Liver (tissue), 9 donors: Measurements from ENCODE around the gene CRB2. TPM values are rescaled to one million over a fixed set of nuclear protein-coding genes. Genes with fewer than 3 reads are reported as not detected.

Experiments
- DNase-seq: peaks from one replicate; pipeline ENCODE4 v3.0.0-alpha.2; 2017; ENCODE audit warnings: low spot score
- H3K27ac ChIP-seq, 2 donors: one replicate each; pipeline ENCODE4 v1.7.0; 2013; ENCODE audit warnings: inconsistent platforms in 2 of 2, low read length in 2 of 2, control low read depth in 1 of 2, low read depth in 1 of 2, mild to moderate bottlenecking in 1 of 2
- H3K27me3 ChIP-seq, 4 donors: one replicate each; pipeline versions ENCODE4 v1.6.1 to v1.7.0; 2013; ENCODE audit warnings: low read length in 3 of 4, inconsistent platforms in 1 of 4, mild to moderate bottlenecking in 1 of 4, moderate library complexity in 1 of 4; ENCODE audit not compliant: control insufficient read depth in 4 of 4, insufficient read depth in 4 of 4
- H3K36me3 ChIP-seq, 4 donors: one replicate each; pipeline versions ENCODE4 v1.6.1 to v1.7.0; 2013; ENCODE audit warnings: low read length in 3 of 4, mild to moderate bottlenecking in 3 of 4, low read depth in 1 of 4, moderate library complexity in 1 of 4; ENCODE audit not compliant: control insufficient read depth in 4 of 4, insufficient read depth in 3 of 4
- H3K4me1 ChIP-seq, 4 donors: one replicate each; pipeline versions ENCODE4 v1.6.1 to v1.7.0; 2013; ENCODE audit warnings: low read length in 3 of 4, mild to moderate bottlenecking in 3 of 4, moderate library complexity in 1 of 4; ENCODE audit not compliant: control insufficient read depth in 4 of 4, insufficient read depth in 4 of 4
- H3K4me3 ChIP-seq, 3 donors: one replicate each; pipeline versions ENCODE4 v1.6.1 to v1.7.0; 2013; ENCODE audit warnings: low read length in 3 of 3, control low read depth in 1 of 3, low read depth in 1 of 3, mild to moderate bottlenecking in 1 of 3
- H3K9ac ChIP-seq, 2 donors: one replicate each; pipeline ENCODE4 v1.7.0; 2013; ENCODE audit warnings: low read length in 2 of 2, mild to moderate bottlenecking in 2 of 2, moderate library complexity in 2 of 2, control low read depth in 1 of 2, low read depth in 1 of 2
- H3K9me3 ChIP-seq, 4 donors: one replicate each; pipeline versions ENCODE4 v1.6.1 to v1.7.0; 2013; ENCODE audit warnings: low read length in 3 of 4; ENCODE audit not compliant: control insufficient read depth in 4 of 4
- EGR1 ChIP-seq, 2 donors: IDR thresholded peaks; 2 replicates each; pipeline ENCODE4 v1.6.1; 2016 to 2018; ENCODE audit warnings: antibody characterized with exemption in 2 of 2, low read depth in 2 of 2
- FOXA1 ChIP-seq: IDR thresholded peaks from 2 replicates; pipeline ENCODE4 v1.6.1; 2016; ENCODE audit warnings: antibody characterized with exemption
- FOXA2 ChIP-seq: IDR thresholded peaks from 2 replicates; pipeline ENCODE4 v1.6.1; 2016; ENCODE audit warnings: antibody characterized with exemption
- GABPA ChIP-seq, 2 donors: IDR thresholded peaks in 1 of 2; conservative IDR thresholded peaks in 1 of 2; 2 replicates each; pipeline ENCODE4 v1.6.1; 2016; ENCODE audit warnings: antibody characterized with exemption in 2 of 2, mild to moderate bottlenecking in 1 of 2, moderate library complexity in 1 of 2
- HNF4G ChIP-seq: IDR thresholded peaks from 2 replicates; pipeline ENCODE4 v1.6.1; 2016; ENCODE audit warnings: antibody characterized with exemption
- JUND ChIP-seq, 2 donors: IDR thresholded peaks; 2 replicates each; pipeline ENCODE4 v1.6.1; 2016; ENCODE audit warnings: antibody characterized with exemption in 2 of 2
- NR2F2 ChIP-seq: IDR thresholded peaks from 2 replicates; pipeline ENCODE4 v1.6.1; 2016; ENCODE audit warnings: antibody characterized with exemption
- RAD21 ChIP-seq, 2 donors: IDR thresholded peaks; 2 replicates each; pipeline ENCODE4 v1.6.1; 2016; ENCODE audit warnings: antibody characterized with exemption in 2 of 2, mild to moderate bottlenecking in 2 of 2
- RXRA ChIP-seq, 2 donors: IDR thresholded peaks; 2 replicates each; pipeline ENCODE4 v1.6.1; 2017 to 2018; ENCODE audit warnings: antibody characterized with exemption in 2 of 2, mild to moderate bottlenecking in 1 of 2
- SP1 ChIP-seq: IDR thresholded peaks from 2 replicates; pipeline ENCODE4 v1.6.1; 2018; ENCODE audit warnings: antibody characterized with exemption, mild to moderate bottlenecking
- TAF1 ChIP-seq: conservative IDR thresholded peaks from 2 replicates; pipeline ENCODE4 v1.6.1; 2016; ENCODE audit warnings: antibody characterized with exemption, mild to moderate bottlenecking
- YY1 ChIP-seq: IDR thresholded peaks from 2 replicates; pipeline ENCODE4 v1.6.1; 2016; ENCODE audit warnings: antibody characterized with exemption, mild to moderate bottlenecking
- WGBS: extraction: QIAGEN DNeasy Blood & Tissue Kit; methylation state at CpG from one replicate; pipeline ENCODE4 v1.1.7; 2013; 5-methylcytosine and 5-hydroxymethylcytosine counted together
- polyA plus RNA-seq, 2 donors: library from polyadenylated mRNA; stranded (reverse) in 1 of 2; unstranded in 1 of 2; fragments of 200-250 nt in 1 of 2; fragments of >200 nt in 1 of 2; fragmentation: Nextera tagmentation in 1 of 2; extraction: Ambion mirVana in 1 of 2; gene quantifications; one replicate each; pipeline versions ENCODE4 v1.2.1 to v1.2.3, GENCODE V29; 2013 to 2015
- total RNA-seq, 2 donors: library from RNA; depleted of rRNA; stranded (reverse); fragments of >200 nt; gene quantifications; one replicate each; pipeline ENCODE4 v1.2.3, GENCODE V29; 2014
- TF ChIP-seq, protein P1 (sequence below): IDR thresholded peaks from 2 replicates; pipeline ENCODE4 v1.6.1; 2016; ENCODE audit warnings: antibody characterized with exemption
- TF ChIP-seq, protein P2 (sequence below): fragments of 150-350 bp; IDR thresholded peaks from 2 replicates; pipeline ENCODE4 v1.5.1; 2017; ENCODE audit warnings: improper control_type of control experiment, low read depth, low read length; ENCODE audit not compliant: missing input control
- TF ChIP-seq, protein P3 (sequence below): IDR thresholded peaks from 2 replicates; pipeline ENCODE4 v1.6.1; 2016; ENCODE audit warnings: antibody characterized with exemption
- TF ChIP-seq, protein P4 (sequence below): IDR thresholded peaks from 2 replicates; pipeline ENCODE4 v1.6.1; 2016; ENCODE audit warnings: antibody characterized with exemption, mild to moderate bottlenecking
- donor health status: healthy.
- donor health status: healthy.
- donor health status: healthy.
- donor health status: healthy.
- donor health status: healthy.

CRB2 gene
- total and polyA plus RNA-seq, 4 donors, result 1.7 TPM; not detected in 3

DNA sequence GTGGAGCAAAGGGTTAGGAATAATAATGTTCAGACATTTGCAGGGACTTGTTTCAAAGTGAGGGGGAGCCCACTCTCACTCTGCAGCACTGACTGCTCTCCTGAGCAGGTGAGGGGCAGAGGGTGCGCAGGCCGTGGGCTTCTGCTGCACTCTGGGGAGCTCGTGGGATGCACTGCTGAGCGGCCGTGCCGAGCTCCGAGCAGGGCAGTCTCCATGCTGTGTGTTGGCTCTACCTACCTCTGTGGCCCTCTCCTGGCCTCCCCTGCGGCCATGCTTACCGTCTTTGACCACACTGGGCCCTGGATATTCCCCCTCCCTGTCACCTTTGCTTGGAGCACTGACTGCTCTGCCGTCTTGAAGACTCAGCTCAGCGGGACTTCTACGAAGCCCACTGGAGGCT, 33.7 kb downstream of the CRB2 start:
- H3K4me3 ChIP-seq, result no peak overlapping the region
- H3K9me3 ChIP-seq, result no peaks in the 10 kb centered on the region
- no peaks in the 10 kb centered on the region for H3K36me3 ChIP-seq
- no peak overlapping the region for H3K9ac ChIP-seq
- 86% methylated on average over 12 of the region's 12 CpGs for WGBS
- H3K27ac ChIP-seq, result no peak overlapping the region
- no peaks in the 10 kb centered on the region for H3K4me1 ChIP-seq
- no peaks in the 10 kb centered on the region for H3K27me3 ChIP-seq
- DNase-seq, result no peak
- no peak for TF ChIP-seq TAF1
- no peak for TF ChIP-seq SP1
- no peak for TF ChIP-seq RXRA (IDR thresholded peaks at IDR 0.05)
- no peak for TF ChIP-seq HNF4G
- no peak for TF ChIP-seq YY1
- TF ChIP-seq, protein P1, sequence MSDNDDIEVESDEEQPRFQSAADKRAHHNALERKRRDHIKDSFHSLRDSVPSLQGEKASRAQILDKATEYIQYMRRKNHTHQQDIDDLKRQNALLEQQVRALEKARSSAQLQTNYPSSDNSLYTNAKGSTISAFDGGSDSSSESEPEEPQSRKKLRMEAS, result no peak
- TF ChIP-seq EGR1 (IDR thresholded peaks at IDR 0.05; ENCODE audit: low read depth in 2 of 2), result no peak
- TF ChIP-seq, protein P2, sequence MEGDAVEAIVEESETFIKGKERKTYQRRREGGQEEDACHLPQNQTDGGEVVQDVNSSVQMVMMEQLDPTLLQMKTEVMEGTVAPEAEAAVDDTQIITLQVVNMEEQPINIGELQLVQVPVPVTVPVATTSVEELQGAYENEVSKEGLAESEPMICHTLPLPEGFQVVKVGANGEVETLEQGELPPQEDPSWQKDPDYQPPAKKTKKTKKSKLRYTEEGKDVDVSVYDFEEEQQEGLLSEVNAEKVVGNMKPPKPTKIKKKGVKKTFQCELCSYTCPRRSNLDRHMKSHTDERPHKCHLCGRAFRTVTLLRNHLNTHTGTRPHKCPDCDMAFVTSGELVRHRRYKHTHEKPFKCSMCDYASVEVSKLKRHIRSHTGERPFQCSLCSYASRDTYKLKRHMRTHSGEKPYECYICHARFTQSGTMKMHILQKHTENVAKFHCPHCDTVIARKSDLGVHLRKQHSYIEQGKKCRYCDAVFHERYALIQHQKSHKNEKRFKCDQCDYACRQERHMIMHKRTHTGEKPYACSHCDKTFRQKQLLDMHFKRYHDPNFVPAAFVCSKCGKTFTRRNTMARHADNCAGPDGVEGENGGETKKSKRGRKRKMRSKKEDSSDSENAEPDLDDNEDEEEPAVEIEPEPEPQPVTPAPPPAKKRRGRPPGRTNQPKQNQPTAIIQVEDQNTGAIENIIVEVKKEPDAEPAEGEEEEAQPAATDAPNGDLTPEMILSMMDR, result no peak

DNA sequence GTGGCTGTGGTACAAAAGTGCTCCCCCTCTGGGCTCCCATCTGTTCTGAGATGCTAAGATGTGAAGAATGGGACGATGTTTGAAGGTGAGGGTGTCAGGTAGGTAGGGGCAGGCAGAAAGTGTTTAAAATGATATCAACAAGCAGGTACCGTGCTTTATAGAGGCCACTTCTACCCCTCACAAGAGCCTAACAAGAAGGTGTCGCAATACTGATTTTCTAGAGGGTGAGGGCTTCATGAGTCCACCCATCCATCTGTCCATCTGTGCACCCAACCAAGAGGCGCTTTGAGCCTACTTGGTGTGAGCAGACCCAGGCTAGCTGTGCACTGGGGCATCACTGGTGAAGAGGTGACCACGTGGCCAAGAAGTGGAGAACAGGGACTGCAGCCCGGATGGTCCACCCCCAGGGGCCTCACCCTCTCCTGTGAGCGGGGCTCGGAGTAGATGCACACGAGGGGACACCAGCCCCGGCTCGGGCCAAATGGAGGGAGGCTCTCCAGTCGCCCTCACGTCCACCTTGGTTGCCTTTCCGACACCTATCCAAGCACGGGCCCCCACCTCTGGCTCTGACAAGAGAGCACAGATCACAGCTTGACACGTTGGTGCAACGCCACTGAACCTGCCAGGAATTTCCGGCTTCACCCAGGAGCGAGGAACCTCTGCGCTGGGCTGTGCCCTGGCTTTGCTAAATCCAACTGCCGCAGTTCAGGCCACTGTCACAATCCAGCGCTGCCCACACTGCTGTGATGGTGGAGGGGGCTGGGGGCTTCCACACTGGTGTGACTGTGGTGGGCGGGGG, 34.5 kb downstream of the CRB2 start:
- Histone ChIP-seq H3K4me3 (no peak overlapping the region), H3K27ac (no peak overlapping the region)
- DNase-seq, result no peak

More for the DNA sequence above, 34.5 kb downstream of the CRB2 start:
- H3K9me3 ChIP-seq, result no peaks in the 10 kb centered on the region
- TF ChIP-seq YY1, result no peak
- TF ChIP-seq, protein P3, sequence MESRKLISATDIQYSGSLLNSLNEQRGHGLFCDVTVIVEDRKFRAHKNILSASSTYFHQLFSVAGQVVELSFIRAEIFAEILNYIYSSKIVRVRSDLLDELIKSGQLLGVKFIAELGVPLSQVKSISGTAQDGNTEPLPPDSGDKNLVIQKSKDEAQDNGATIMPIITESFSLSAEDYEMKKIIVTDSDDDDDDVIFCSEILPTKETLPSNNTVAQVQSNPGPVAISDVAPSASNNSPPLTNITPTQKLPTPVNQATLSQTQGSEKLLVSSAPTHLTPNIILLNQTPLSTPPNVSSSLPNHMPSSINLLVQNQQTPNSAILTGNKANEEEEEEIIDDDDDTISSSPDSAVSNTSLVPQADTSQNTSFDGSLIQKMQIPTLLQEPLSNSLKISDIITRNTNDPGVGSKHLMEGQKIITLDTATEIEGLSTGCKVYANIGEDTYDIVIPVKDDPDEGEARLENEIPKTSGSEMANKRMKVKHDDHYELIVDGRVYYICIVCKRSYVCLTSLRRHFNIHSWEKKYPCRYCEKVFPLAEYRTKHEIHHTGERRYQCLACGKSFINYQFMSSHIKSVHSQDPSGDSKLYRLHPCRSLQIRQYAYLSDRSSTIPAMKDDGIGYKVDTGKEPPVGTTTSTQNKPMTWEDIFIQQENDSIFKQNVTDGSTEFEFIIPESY, result no peak
- no peak for TF ChIP-seq NR2F2
- TF ChIP-seq JUND (IDR thresholded peaks at IDR 0.05), result no peak
- no peak for TF ChIP-seq HNF4G
- no peak for TF ChIP-seq SP1
- no peak for TF ChIP-seq RAD21 (IDR thresholded peaks at IDR 0.05)
- TF ChIP-seq, protein P4, sequence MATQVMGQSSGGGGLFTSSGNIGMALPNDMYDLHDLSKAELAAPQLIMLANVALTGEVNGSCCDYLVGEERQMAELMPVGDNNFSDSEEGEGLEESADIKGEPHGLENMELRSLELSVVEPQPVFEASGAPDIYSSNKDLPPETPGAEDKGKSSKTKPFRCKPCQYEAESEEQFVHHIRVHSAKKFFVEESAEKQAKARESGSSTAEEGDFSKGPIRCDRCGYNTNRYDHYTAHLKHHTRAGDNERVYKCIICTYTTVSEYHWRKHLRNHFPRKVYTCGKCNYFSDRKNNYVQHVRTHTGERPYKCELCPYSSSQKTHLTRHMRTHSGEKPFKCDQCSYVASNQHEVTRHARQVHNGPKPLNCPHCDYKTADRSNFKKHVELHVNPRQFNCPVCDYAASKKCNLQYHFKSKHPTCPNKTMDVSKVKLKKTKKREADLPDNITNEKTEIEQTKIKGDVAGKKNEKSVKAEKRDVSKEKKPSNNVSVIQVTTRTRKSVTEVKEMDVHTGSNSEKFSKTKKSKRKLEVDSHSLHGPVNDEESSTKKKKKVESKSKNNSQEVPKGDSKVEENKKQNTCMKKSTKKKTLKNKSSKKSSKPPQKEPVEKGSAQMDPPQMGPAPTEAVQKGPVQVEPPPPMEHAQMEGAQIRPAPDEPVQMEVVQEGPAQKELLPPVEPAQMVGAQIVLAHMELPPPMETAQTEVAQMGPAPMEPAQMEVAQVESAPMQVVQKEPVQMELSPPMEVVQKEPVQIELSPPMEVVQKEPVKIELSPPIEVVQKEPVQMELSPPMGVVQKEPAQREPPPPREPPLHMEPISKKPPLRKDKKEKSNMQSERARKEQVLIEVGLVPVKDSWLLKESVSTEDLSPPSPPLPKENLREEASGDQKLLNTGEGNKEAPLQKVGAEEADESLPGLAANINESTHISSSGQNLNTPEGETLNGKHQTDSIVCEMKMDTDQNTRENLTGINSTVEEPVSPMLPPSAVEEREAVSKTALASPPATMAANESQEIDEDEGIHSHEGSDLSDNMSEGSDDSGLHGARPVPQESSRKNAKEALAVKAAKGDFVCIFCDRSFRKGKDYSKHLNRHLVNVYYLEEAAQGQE, result no peak
- TF ChIP-seq, protein P1, result no peak
- TF ChIP-seq FOXA2, result no peak
- no peak for TF ChIP-seq GABPA (IDR thresholded peaks at IDR 0.05 in 1 of 2, conservative IDR thresholded peaks at IDR 0.05 in 1 of 2)
- no peak for TF ChIP-seq EGR1 (IDR thresholded peaks at IDR 0.05; ENCODE audit: low read depth in 2 of 2)
- no peak for TF ChIP-seq TAF1
- TF ChIP-seq FOXA1, result no peak
- TF ChIP-seq RXRA (IDR thresholded peaks at IDR 0.05), result no peak
- no peaks in the 10 kb centered on the region for H3K36me3 ChIP-seq
- no peaks in the 10 kb centered on the region for H3K4me1 ChIP-seq
- no peak overlapping the region for H3K9ac ChIP-seq
- H3K27me3 ChIP-seq, result no peaks in the 10 kb centered on the region
- WGBS, result 93% methylated on average over 23 of the region's 23 CpGs
